Ammon's horn (tissue), 1 donor: ENCODE measurements around the gene LITAFD.
"Not testable (repeated sequence)": the region's sequence is repeated elsewhere in the genome, so short reads cannot be mapped to it uniquely, and the experiment has no call there.

Experiments used
- DNase-seq: peaks from one replicate; pipeline ENCODE4 v3.0.0-alpha.2; 2016; ENCODE audit warnings: low spot score

Gene LITAFD

GRCh38 chr16:8855972-8856371 is 26.2 kb upstream of the LITAFD start:
- no peak for DNase-seq

DNA sequence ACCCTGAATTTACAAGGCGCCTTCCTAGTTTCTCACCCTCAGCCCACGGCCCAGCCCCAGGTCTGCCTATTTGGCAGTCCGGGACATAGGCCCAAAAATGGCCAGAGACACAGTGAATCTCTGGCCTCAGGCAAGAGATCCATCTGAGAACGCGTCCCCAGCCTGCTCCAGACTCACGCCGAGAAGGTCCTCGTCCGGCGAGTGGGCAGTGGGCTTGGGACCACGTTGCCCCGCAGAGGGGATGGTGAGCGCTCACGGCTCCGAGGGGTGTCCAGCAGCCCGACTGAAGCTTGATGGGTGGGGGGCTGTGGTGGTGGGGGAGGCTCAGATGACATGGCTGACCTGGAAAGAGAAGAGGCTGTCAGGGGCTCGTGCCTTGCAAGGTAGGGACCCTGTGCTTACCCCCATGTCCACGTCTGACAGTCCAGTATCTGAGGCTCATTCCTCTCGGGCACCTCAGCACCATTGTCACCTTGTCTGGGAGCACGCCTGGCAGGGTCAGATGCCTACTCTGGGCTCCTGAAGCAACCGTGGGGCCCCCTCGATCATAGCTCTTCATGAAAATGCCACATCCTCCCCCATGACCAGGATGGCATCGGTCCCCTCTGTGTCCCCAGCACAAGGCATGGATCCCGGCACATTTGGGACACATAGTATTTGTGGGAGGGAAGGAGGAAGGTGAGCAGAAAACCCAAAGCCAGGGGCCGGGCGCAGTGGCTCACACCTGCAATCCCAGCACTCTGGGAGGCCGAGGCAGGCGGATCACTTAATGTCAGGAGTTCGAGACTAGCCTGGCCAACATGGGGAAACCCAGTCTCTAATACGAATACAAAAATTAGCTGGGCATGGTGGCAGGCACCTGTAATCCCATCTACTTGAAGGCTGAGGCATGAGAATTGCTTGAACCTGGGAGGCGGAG is 22.9 kb upstream of the LITAFD start:
- DNase-seq, result no peak

DNA sequence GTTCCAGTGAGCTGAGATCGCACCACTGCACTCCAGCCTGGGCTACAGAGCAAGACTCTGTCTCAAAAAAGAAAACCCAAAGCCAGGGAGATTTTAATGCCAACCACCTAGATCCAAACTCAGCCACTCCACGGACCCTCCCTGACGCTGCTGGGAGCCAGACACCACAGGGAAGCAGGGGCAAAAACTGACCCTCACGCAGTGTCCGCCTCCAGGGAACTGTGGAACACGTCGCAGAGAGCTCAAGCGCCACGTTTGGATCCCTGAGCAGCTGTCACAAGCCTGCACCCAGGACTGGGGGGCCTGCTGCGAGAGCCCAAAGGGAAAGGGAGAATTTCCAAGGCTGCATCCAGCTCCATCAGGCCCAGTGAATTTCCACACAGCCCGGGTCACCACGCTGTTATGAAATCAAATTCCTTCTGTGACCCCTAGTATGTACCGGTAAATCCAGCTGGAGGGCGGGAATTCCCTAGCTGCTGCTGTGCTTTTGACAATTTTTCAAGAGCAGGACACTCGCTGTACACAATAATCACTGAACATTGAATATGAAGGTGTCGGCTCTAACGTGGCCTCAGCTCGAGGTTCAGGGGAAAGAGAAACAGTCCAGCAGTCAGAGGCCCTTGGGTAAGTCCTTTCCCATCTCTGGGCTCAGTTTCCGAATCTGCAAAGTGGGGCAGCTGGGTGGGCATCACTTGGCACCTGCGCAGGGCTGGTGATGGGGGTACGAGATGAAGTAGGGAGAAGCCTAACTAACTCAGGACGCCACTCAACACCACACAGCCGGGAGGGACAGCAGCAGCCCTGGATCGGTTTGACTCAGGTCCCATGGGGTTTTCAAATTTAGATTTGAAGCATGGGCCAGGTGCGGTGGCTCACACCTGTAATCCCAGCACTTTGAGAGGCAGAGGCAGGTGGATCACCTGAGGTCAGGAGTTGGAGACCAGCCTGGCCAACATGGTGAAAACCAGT is 22.0 kb upstream of the LITAFD start:
- no peak for DNase-seq

GRCh38 chr16:8861563-8862308 is 20.4 kb upstream of the LITAFD start:
- DNase-seq, result no peak

GRCh38 chr16:8862309-8863130 is 19.6 kb upstream of the LITAFD start:
- no peak for DNase-seq

GRCh38 chr16:8863594-8864424 is 18.3 kb upstream of the LITAFD start:
- peak; percentile 97 for DNase-seq

GRCh38 chr16:8864480-8865110 is 17.6 kb upstream of the LITAFD start:
- DNase-seq, result no peak

GRCh38 chr16:8865145-8865882 is 16.8 kb upstream of the LITAFD start:
- DNase-seq, result no peak

DNA sequence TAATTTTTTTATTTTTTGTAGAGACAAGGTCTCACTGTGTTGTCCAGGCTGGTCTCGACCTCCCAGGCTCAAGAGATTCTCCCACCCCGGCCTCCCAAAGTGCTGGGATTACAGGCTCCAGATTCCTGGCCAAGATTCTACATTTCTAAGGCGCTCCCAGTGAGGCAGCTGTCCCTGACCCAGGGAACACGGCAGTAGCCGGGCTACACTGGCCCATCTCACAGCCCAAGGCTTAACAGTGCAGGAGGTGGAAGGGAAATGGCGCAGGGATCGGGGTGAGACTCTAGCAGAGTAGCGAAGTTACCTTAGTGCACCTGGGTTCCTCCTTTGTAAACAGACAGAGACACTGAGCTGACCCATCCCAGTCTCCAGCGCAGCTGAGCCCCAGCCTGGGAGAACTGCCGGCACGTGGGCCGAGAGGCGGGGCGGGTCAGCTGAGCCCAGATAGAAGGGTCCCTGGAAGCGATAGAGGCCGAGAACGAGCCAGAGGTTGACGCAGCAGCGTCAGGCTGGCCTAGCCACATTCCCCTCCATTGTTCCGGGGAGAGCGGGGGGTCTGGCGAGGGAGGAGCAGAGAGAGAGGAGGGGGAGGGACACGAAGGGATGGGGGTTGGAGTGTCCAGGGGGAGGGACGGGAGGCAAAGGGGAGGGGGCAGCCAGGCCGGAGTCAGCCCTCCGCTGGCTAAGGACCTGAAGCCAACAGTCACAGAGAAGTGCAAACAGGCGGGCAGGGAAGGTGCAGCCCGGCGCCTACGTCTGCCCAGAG is 15.8 kb upstream of the LITAFD start:
- peak; percentile 67 for DNase-seq

GRCh38 chr16:8866884-8867215 is 15.3 kb upstream of the LITAFD start:
- DNase-seq, result no peak

DNA sequence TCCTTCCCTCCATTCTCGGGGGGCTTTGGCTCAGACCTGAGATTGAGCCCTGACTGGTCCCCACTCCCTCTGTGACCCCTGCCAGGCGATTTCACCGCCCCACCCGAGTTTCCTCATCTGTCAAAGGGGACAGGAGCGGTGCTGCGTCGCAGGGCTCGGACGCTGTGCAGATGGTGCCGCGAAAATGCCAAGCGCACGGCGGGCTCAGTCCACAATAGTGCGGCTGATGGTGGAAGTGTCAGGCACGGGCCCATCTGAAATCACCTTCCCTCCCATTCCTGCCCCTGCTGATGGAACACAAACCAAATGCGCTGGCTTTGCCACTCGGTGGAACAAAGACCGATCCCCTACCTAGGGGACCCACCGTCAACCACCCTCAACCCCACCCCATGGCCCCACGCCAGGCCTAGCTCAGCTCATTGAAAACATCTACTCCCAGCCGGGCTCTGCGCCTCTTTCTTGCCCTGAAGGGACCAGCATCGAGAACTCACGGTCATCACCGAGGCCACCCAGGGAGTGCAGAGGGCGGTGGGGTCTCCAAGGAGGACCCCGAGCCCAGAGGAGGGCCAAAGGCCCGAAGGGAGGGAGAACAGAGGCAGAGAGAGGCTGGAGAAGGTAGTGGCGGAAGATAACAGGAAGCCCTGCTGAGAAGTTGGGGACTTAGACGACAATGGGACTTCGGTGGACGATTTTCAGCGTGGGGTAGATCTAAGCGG is 14.8 kb upstream of the LITAFD start:
- no peak for DNase-seq

DNA sequence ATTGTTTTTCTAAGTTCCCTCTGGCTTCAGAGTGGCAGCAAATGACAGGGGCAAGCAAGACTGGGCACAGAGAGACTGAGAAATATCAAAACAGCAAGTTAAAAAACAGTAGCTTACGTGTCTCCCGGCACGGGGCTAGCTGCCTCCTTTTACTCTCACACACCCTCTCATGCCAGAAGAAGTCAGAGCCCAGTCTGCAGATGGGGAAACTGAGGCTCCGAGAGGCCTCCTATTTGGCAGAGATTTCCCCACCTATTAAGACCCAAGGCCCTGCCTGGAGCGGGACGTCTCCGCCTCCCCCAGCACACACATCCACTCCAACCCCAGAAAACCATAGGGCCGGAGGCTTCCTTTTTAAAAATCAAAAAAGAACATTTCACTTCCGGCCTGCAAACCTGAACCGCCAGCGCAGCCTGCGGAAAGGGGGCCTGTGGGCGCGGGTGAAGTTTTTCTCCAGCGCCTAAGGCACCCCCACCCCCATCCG is 14.2 kb upstream of the LITAFD start:
- DNase-seq, result no peak

DNA sequence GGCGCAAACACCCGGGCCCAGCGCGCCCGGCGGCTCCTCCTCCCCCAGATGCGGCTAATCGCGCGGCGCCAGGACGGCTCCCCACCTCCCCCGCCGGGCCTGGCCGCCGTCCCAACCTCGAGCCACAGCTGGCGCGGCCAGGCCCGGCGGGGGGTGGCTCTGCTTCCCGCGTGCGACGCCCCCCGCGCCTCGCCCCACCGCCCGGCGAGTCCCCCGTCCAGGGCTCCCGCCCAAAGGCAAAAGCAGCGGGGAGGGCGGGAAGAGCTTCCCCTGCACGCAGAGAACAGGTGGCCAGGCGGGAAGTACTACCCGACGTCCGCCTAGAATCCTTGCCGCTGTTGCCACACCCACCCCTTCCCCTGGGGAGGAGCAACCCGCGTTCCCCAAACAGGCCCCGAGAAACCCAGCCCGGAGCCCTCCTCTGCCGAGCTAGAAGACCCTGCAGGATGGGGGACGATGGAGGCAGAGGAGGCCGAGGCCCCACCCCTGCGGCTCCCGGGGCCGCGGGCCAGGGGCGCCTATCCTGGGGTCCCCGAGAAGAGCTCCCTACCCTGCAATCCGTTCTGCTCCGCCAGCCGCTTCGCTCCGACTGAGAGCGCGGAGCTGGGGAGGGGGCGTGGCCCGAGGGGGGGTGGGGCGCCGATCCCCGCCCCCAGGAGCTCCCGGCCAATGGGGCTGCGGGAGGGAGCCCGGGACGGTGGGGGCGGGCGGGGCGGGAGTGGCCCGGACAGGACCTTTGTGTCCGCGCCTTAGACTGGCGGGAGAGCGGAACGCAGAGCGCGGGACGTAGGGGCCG is 13.5 kb upstream of the LITAFD start, which contains the start of gene CARHSP1:
TSS of gene CARHSP1 (minus strand) at position 591 of the 796 bp plus-strand sequence. CDS start 9,678 bp downstream, outside the sequence.
- peak; percentile 89 for DNase-seq

DNA sequence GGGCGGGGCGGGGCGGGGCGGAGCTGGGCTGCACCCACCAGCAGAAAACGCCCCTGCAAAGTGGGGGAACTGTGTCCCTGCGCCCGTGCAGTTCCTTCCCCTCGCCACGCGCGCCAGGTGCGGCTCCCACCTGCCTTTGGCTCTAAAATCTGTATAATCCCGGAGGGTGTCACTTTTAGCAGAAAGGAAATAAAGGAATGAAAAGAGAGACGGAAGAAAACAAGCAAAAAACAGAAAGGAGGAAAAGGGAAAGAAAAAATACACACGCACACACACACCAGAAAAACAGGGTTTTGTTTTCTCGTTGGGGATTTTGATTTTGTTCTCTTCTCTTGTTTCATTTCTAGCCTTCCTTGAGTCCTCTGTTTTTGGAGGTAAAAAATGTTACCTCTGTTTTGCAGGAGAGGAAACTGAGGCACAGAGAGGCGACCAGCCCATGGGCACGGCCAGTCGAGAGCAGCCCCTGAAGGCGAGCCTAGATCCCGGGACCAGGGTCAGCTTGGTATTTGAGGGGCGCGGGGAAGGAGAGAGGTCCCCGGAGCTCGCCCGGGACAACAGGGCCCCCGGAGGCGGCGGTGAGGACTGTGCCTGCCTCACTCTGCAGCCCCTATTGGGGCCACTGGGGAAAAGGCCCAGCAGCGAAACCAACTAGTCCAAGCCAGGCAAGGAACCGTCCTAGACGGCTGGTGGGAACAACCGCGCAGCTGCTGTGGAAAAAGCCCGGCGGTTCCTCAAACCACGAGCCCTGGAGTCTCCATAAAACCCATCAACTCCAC is 12.8 kb upstream of the LITAFD start:
- DNase-seq, result no peak

DNA sequence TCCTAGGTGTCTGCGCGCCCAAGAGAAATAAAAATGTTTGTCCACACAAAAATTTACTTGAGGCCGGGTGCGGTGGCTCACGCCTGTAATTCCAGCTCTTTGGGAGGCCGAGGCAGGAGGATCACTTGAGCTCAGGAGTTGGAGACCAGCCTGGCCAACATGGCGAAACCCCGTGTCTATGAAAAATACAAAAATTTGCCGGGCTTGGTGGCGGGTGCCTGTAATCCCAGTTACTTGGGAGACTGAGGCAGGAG is 12.2 kb upstream of the LITAFD start:
- not testable (repeated sequence) for DNase-seq

- DNase-seq, result no peak
Observed at GRCh38 chr16:8872071-8872470, 10.1 kb upstream of the LITAFD start.
